IMR-90 (cell line): Measurements from ENCODE around the gene PTGS2.
"Not testable (repeated sequence)": the region's sequence is repeated elsewhere in the genome, so short reads cannot be mapped to it uniquely, and the experiment has no call there.

Experiments used
- CEBPB ChIP-seq: IDR thresholded peaks from 2 replicates; pipeline ENCODE4 v1.6.1; 2012; ENCODE audit warnings: low read depth, low read length, improper control_type of control experiment
- CHD1 ChIP-seq: IDR thresholded peaks from 2 replicates; pipeline ENCODE4 v1.6.1; 2012; ENCODE audit warnings: low read depth, low read length, improper control_type of control experiment
- FOS ChIP-seq: fragments of 150-350 bp; IDR thresholded peaks from 2 replicates; pipeline ENCODE4 v1.6.1; 2016; ENCODE audit warnings: low read depth, low read length
- MAZ ChIP-seq: IDR thresholded peaks from 2 replicates; pipeline ENCODE4 v1.6.1; 2012; ENCODE audit warnings: low read depth, mild to moderate bottlenecking, low read length, improper control_type of control experiment, moderate library complexity, borderline replicate concordance
- POLR2A ChIP-seq: IDR thresholded peaks from 2 replicates; pipeline ENCODE4 v1.6.1; 2012; ENCODE audit warnings: mild to moderate bottlenecking, low read depth, low read length
- RCOR1 ChIP-seq: IDR thresholded peaks from 2 replicates; pipeline ENCODE4 v1.6.1; 2012; ENCODE audit warnings: mild to moderate bottlenecking, low read length, improper control_type of control experiment; ENCODE audit not compliant: insufficient replicate concordance
- RFX5 ChIP-seq: IDR thresholded peaks from 2 replicates; pipeline ENCODE4 v1.8.0; 2012; ENCODE audit warnings: low read depth, mild to moderate bottlenecking, low read length, moderate library complexity
- TF ChIP-seq, protein P1 (sequence below): conservative IDR thresholded peaks from 2 replicates; pipeline ENCODE4 v1.5.1; 2012; ENCODE audit warnings: mild to moderate bottlenecking, low read depth, low read length, improper control_type of control experiment
- TF ChIP-seq, protein P2 (sequence below): fragments of 150-350 bp; IDR thresholded peaks from 2 replicates; pipeline ENCODE4 v1.6.1; 2017; ENCODE audit warnings: mild to moderate bottlenecking, antibody characterized with exemption, low read length, low read depth

DNA sequence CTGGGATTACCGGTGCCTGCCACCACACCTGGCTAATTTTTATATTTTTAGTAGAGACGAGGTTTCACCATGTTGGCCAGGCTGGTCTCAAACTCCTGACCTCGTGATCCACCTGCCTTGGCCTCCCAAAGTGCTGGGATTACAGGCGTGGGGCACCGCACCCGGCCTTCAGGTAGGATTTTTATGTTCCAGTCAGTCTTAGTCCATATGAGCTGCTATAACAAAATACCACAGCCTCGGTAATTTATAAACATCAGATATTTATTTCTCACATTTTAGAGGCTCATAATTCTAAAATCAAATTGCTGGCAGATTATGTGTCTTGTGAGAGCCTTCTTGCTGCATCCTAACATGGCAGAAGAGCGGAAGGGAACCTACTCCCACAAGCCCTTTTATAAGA lies 16.0 kb downstream of the PTGS2 start:
- not testable (repeated sequence) for TF ChIP-seq CHD1, FOS, MAZ, RFX5, CEBPB, RCOR1, POLR2A
- TF ChIP-seq, protein P1, sequence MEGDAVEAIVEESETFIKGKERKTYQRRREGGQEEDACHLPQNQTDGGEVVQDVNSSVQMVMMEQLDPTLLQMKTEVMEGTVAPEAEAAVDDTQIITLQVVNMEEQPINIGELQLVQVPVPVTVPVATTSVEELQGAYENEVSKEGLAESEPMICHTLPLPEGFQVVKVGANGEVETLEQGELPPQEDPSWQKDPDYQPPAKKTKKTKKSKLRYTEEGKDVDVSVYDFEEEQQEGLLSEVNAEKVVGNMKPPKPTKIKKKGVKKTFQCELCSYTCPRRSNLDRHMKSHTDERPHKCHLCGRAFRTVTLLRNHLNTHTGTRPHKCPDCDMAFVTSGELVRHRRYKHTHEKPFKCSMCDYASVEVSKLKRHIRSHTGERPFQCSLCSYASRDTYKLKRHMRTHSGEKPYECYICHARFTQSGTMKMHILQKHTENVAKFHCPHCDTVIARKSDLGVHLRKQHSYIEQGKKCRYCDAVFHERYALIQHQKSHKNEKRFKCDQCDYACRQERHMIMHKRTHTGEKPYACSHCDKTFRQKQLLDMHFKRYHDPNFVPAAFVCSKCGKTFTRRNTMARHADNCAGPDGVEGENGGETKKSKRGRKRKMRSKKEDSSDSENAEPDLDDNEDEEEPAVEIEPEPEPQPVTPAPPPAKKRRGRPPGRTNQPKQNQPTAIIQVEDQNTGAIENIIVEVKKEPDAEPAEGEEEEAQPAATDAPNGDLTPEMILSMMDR: not testable (repeated sequence)
- TF ChIP-seq, protein P2, sequence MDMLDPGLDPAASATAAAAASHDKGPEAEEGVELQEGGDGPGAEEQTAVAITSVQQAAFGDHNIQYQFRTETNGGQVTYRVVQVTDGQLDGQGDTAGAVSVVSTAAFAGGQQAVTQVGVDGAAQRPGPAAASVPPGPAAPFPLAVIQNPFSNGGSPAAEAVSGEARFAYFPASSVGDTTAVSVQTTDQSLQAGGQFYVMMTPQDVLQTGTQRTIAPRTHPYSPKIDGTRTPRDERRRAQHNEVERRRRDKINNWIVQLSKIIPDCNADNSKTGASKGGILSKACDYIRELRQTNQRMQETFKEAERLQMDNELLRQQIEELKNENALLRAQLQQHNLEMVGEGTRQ: not testable (repeated sequence)
